Measurements from ENCODE around the gene BRF1.

Gene BRF1

GRCh38 chr14:105203057-105203531 is 97.7 kb downstream of the BRF1 start:
- H3K9ac ChIP-seq (ENCODE audit: low read length) = no peak overlapping the region
- no peak overlapping the region for H2AFZ ChIP-seq (ENCODE audit: low read depth, low read length, severe bottlenecking)
- no peaks in the 10 kb centered on the region for H3K9me2 ChIP-seq (replicated peaks; ENCODE audit: insufficient read depth, low read length)
- H4K20me1 ChIP-seq (ENCODE audit: low read depth, low read length) = no peaks in the 10 kb centered on the region
- H3K4me3 ChIP-seq (ENCODE audit: insufficient read depth, low read length, poor library complexity, severe bottlenecking) = no peak overlapping the region
- H3K36me3 ChIP-seq (ENCODE audit: low read length) = no peaks in the 10 kb centered on the region
- H3K27ac ChIP-seq (ENCODE audit: low read depth, low read length) = no peak overlapping the region
- TF ChIP-seq EZH2phosphoT487 (conservative IDR thresholded peaks at IDR 0.05; ENCODE audit: low read length) (no peak), CTCF (IDR thresholded peaks at IDR 0.05; ENCODE audit: insufficient read depth, low read length, poor library complexity, severe bottlenecking) (peak; percentile 96)
- H3K9me3 ChIP-seq (ENCODE audit: insufficient read depth, low read length) = no peaks in the 10 kb centered on the region
- no peaks in the 10 kb centered on the region for H3F3A ChIP-seq (ENCODE audit: insufficient read depth)
- no peak overlapping the region for H3K4me2 ChIP-seq (ENCODE audit: low read depth, low read length, poor library complexity, severe bottlenecking)
- H3K79me2 ChIP-seq (ENCODE audit: insufficient read depth, low read length) = no peaks in the 10 kb centered on the region
- no peaks in the 10 kb centered on the region for H3K27me3 ChIP-seq (ENCODE audit: low read length)

GRCh38 chr14:105201925-105202513 is 98.8 kb downstream of the BRF1 start:
- no peak overlapping the region for H3K27ac ChIP-seq (ENCODE audit: low read depth, low read length)
- no peaks in the 10 kb centered on the region for H3F3A ChIP-seq (ENCODE audit: insufficient read depth)
- H3K79me2 ChIP-seq (ENCODE audit: insufficient read depth, low read length) = no peaks in the 10 kb centered on the region
- H4K20me1 ChIP-seq (ENCODE audit: low read depth, low read length) = no peaks in the 10 kb centered on the region
- H3K9ac ChIP-seq (ENCODE audit: low read length) = no peak overlapping the region
- TF ChIP-seq CTCF (IDR thresholded peaks at IDR 0.05; ENCODE audit: insufficient read depth, low read length, poor library complexity, severe bottlenecking) (no peak), EZH2phosphoT487 (conservative IDR thresholded peaks at IDR 0.05; ENCODE audit: low read length) (no peak)
- H3K9me2 ChIP-seq (replicated peaks; ENCODE audit: insufficient read depth, low read length) = no peaks in the 10 kb centered on the region
- H3K27me3 ChIP-seq (ENCODE audit: low read length) = no peaks in the 10 kb centered on the region
- no peaks in the 10 kb centered on the region for H3K9me3 ChIP-seq (ENCODE audit: insufficient read depth, low read length)
- no peak overlapping the region for H3K4me3 ChIP-seq (ENCODE audit: insufficient read depth, low read length, poor library complexity, severe bottlenecking)
- H3K36me3 ChIP-seq (ENCODE audit: low read length) = no peaks in the 10 kb centered on the region
- no peak overlapping the region for H2AFZ ChIP-seq (ENCODE audit: low read depth, low read length, severe bottlenecking)
- no peak overlapping the region for H3K4me2 ChIP-seq (ENCODE audit: low read depth, low read length, poor library complexity, severe bottlenecking)

GRCh38 chr14:105201156-105201924 is 99.5 kb downstream of the BRF1 start:
- no peak overlapping the region for H3K4me2 ChIP-seq (ENCODE audit: low read depth, low read length, poor library complexity, severe bottlenecking)
- TF ChIP-seq CTCF (IDR thresholded peaks at IDR 0.05; ENCODE audit: insufficient read depth, low read length, poor library complexity, severe bottlenecking) (no peak), EZH2phosphoT487 (conservative IDR thresholded peaks at IDR 0.05; ENCODE audit: low read length) (no peak)
- no peaks in the 10 kb centered on the region for H3F3A ChIP-seq (ENCODE audit: insufficient read depth)
- H3K9ac ChIP-seq (ENCODE audit: low read length) = no peak overlapping the region
- H2AFZ ChIP-seq (ENCODE audit: low read depth, low read length, severe bottlenecking) = no peak overlapping the region
- no peaks in the 10 kb centered on the region for H3K9me2 ChIP-seq (replicated peaks; ENCODE audit: insufficient read depth, low read length)
- no peaks in the 10 kb centered on the region for H3K79me2 ChIP-seq (ENCODE audit: insufficient read depth, low read length)
- no peak overlapping the region for H3K27ac ChIP-seq (ENCODE audit: low read depth, low read length)
- H3K9me3 ChIP-seq (ENCODE audit: insufficient read depth, low read length) = no peaks in the 10 kb centered on the region
- no peaks in the 10 kb centered on the region for H3K36me3 ChIP-seq (ENCODE audit: low read length)
- H3K4me3 ChIP-seq (ENCODE audit: insufficient read depth, low read length, poor library complexity, severe bottlenecking) = no peak overlapping the region
- no peaks in the 10 kb centered on the region for H4K20me1 ChIP-seq (ENCODE audit: low read depth, low read length)
- no peaks in the 10 kb centered on the region for H3K27me3 ChIP-seq (ENCODE audit: low read length)

All from SU-DHL-6 (cell line).